Fibroblast of lung (primary cell): ENCODE measurements around the gene MRPS10. TPM values are rescaled to one million over a fixed set of nuclear protein-coding genes. Genes with fewer than 3 reads are reported as not detected.
A peak's percentile ranks its signal among the peaks of the same experiment; 100 is the strongest.

Experiments used
- DNase-seq, 2 donors: peaks; one replicate each; pipeline versions ENCODE4 v3.0.0 to v3.0.0-alpha.2; 2010; ENCODE audit warnings: low read depth in 2 of 2
- H2AFZ ChIP-seq: 2 replicates; pipeline ENCODE4 v1.5.1; 2012; ENCODE audit warnings: low read length, control low read depth, inconsistent platforms
- H3K27ac ChIP-seq: 2 replicates; pipeline ENCODE4 v1.5.1; 2011; ENCODE audit warnings: low read length, control low read depth; ENCODE audit not compliant: insufficient read depth
- H3K27me3 ChIP-seq: 2 replicates; pipeline ENCODE4 v1.5.1; 2011; ENCODE audit warnings: mild to moderate bottlenecking, low read length; ENCODE audit not compliant: control insufficient read depth, insufficient read depth
- H3K36me3 ChIP-seq: 2 replicates; pipeline ENCODE4 v1.5.1; 2011; ENCODE audit warnings: low read length; ENCODE audit not compliant: control insufficient read depth, insufficient read depth
- H3K4me1 ChIP-seq: 2 replicates; pipeline ENCODE4 v1.5.1; 2011; ENCODE audit warnings: low read length; ENCODE audit not compliant: control insufficient read depth, insufficient read depth; ENCODE audit errors: extremely low read depth
- H3K4me2 ChIP-seq: 2 replicates; pipeline ENCODE4 v1.5.1; 2011; ENCODE audit warnings: low read length, control low read depth; ENCODE audit not compliant: insufficient read depth; ENCODE audit errors: extremely low read depth
- H3K4me3 ChIP-seq, 4 experiments: fragments of 200-600 bp in 1 of 4; sonication (generic) in 1 of 4; replicated peaks in 1 of 4; 2 replicates each; pipeline ENCODE4 v1.5.1; 2011 to 2016; ENCODE audit warnings: low read length in 4 of 4, low read depth in 3 of 4, mild to moderate bottlenecking in 3 of 4, control low read depth in 2 of 4, inconsistent platforms in 1 of 4, mixed read lengths in 1 of 4; ENCODE audit not compliant: insufficient read depth in 1 of 4; ENCODE audit errors: control extremely low read depth in 1 of 4
- H3K79me2 ChIP-seq: 2 replicates; pipeline ENCODE4 v1.5.1; 2012; ENCODE audit warnings: mild to moderate bottlenecking, low read length, inconsistent platforms; ENCODE audit not compliant: control insufficient read depth, insufficient read depth
- H3K9ac ChIP-seq: 2 replicates; pipeline ENCODE4 v1.5.1; 2011; ENCODE audit warnings: mild to moderate bottlenecking, low read length, control low read depth; ENCODE audit not compliant: insufficient read depth
- H3K9me3 ChIP-seq: 2 replicates; pipeline ENCODE4 v1.5.1; 2012; ENCODE audit warnings: low read depth, low read length; ENCODE audit not compliant: control insufficient read depth, insufficient read depth
- H4K20me1 ChIP-seq: 2 replicates; pipeline ENCODE4 v1.5.1; 2011; ENCODE audit warnings: low read length; ENCODE audit not compliant: control insufficient read depth, insufficient read depth; ENCODE audit errors: extremely low read depth
- CTCF ChIP-seq, 2 donors: IDR thresholded peaks in 1 of 2; conservative IDR thresholded peaks in 1 of 2; 1 replicate in 1 of 2; 2 replicates in 1 of 2; pipeline ENCODE4 v1.5.1; 2011 to 2012; ENCODE audit warnings: low read length in 2 of 2, control low read depth in 1 of 2, inconsistent platforms in 1 of 2, low read depth in 1 of 2, mild to moderate bottlenecking in 1 of 2
- EZH2 ChIP-seq: IDR thresholded peaks from 2 replicates; pipeline ENCODE4 v1.5.1; 2012; ENCODE audit warnings: low read length, control low read depth, mild to moderate bottlenecking; ENCODE audit errors: missing control alignments
- polyA plus RNA-seq, 2 donors: library from polyadenylated mRNA; depleted of rRNA in 1 of 2; stranded (reverse) in 1 of 2; unstranded in 1 of 2; fragments of >200 nt; gene quantifications; 2 replicates each; pipeline ENCODE4 v1.2.1, GENCODE V29; 2011 to 2012; ENCODE audit warnings: missing spikeins in 1 of 2
- total RNA-seq: library from RNA; depleted of rRNA; stranded (reverse); fragments of >200 nt; gene quantifications from 2 replicates; pipeline ENCODE4 v1.2.1, GENCODE V29; 2014

MRPS10 gene
- total and polyA plus RNA-seq, 2 donors (not counting 1 experiment from before 2014, with no cell fraction given), result 67.5 to 74.1 TPM

DNA sequence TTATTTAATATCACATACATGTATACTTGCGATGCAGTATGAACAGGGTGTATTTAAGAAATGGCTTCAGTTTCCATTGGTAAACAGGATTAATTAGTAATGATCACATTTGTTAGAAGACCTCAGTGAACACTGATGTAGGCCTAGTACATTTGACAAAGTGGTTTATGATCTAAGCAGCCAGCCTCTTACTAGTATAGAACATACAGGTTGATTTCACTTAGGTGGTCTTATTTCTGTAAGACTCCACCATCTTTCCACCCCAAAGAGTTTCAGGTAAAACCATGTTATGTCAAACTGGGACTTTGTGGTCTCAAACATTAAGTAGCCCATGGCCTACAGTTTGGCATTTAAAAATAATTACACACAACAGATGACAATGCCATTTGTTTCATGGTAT lies 20.2 kb upstream of the MRPS10 start:
- H3K4me2 ChIP-seq, result no peak overlapping the region
- no peaks in the 10 kb centered on the region for H4K20me1 ChIP-seq
- no peaks in the 10 kb centered on the region for H3K27me3 ChIP-seq
- H3K79me2 ChIP-seq, result no peaks in the 10 kb centered on the region
- H3K27ac ChIP-seq, result no peak overlapping the region
- no peaks in the 10 kb centered on the region for H3K9me3 ChIP-seq
- H3K36me3 ChIP-seq, result peaks cover 7% of the 10 kb centered on the region
- no peak for DNase-seq
- no peak overlapping the region for H3K4me3 ChIP-seq
- H2AFZ ChIP-seq, result no peak overlapping the region
- TF ChIP-seq CTCF (conservative IDR thresholded peaks at IDR 0.05 in 1 of 2, IDR thresholded peaks at IDR 0.05 in 1 of 2; ENCODE audit: low read depth in 1 of 2, low read length in 2 of 2) (no peak), EZH2 (no peak)
- no peak overlapping the region for H3K9ac ChIP-seq
- H3K4me1 ChIP-seq, result peaks cover 9% of the 10 kb centered on the region

DNA sequence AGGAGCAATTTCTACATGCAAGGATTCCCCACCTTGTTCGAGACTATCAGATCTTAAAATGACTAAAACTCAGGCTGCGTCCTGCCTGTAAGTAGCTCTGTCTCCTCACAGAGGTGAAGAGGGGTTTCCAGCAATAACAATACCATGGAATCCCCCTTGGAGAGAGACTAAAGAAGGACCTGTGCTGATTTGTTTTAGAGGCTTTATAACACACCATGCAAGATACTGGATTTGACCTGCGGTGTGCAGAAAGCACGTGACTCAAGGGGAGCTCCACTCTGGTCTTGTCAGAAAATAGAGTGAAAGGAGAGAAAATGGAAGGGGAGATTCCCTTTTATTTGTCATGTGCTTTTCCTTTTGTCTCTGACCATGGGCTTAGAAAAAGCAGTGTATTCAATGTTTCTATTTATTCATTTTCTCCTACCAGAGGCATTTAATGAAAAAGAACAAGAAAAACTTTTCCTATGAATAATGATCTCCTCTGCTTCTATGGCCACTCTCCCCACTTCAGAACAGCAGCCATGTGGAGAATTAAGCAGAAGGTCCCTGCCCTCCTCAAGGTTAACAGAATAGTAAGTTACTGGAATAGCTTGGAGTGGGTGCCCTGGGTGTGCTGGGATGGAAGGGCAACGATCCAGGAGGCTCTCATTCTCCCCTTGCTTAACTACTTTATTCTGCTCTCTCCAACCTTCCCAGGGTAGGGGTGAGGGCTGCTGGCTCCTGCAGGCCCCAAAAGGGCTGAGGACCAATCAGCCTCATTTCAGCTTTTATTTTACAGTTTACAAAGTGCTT lies 19.2 kb upstream of the MRPS10 start:
- no peak overlapping the region for H3K9ac ChIP-seq
- no peak for DNase-seq
- TF ChIP-seq CTCF (conservative IDR thresholded peaks at IDR 0.05 in 1 of 2, IDR thresholded peaks at IDR 0.05 in 1 of 2; ENCODE audit: low read depth in 1 of 2, low read length in 2 of 2), result no peak
- no peak for TF ChIP-seq EZH2
- peak overlapping the region; percentile 15 for H3K4me2 ChIP-seq
- no peak overlapping the region for H3K4me3 ChIP-seq
- H3K9me3 ChIP-seq, result no peaks in the 10 kb centered on the region
- no peaks in the 10 kb centered on the region for H4K20me1 ChIP-seq
- no peak overlapping the region for H3K27ac ChIP-seq
- H3K4me1 ChIP-seq, result peaks cover 9% of the 10 kb centered on the region
- H3K36me3 ChIP-seq, result peaks cover 3% of the 10 kb centered on the region
- H2AFZ ChIP-seq, result no peak overlapping the region
- H3K27me3 ChIP-seq, result no peaks in the 10 kb centered on the region
- no peaks in the 10 kb centered on the region for H3K79me2 ChIP-seq

- Histone ChIP-seq H2AFZ (no peak overlapping the region), H3K9ac (no peak overlapping the region), H3K9me3 (no peaks in the 10 kb centered on the region), H3K36me3 (peaks cover 1% of the 10 kb centered on the region), H3K4me2 (no peak overlapping the region), H3K27me3 (no peaks in the 10 kb centered on the region), H3K4me1 (peaks cover 9% of the 10 kb centered on the region), H3K79me2 (no peaks in the 10 kb centered on the region), H3K4me3 (no peak overlapping the region), H3K27ac (no peak overlapping the region), H4K20me1 (no peaks in the 10 kb centered on the region)
- no peak for TF ChIP-seq CTCF (conservative IDR thresholded peaks at IDR 0.05 in 1 of 2, IDR thresholded peaks at IDR 0.05 in 1 of 2; ENCODE audit: low read depth in 1 of 2, low read length in 2 of 2)
- TF ChIP-seq EZH2, result no peak
- DNase-seq, result no peak
Observed at GRCh38 chr6:42236030-42236429, 18.4 kb upstream of the MRPS10 start.
